Measurements from ENCODE around the gene NCKAP5.
A peak's percentile ranks its signal among the peaks of the same experiment; 100 is the strongest.

The NCKAP5 gene

GRCh38 chr2:133426791-133427190, 141.5 kb downstream of the NCKAP5 start:
- ChIA-PET POLR2A (no interaction called here), CTCF (no interaction called here)
- DNase-seq (ENCODE audit: extremely low spot score) = no peak
- TF ChIP-seq TARDBP (IDR thresholded peaks at IDR 0.05) = no peak
- no peak for TF ChIP-seq CTBP1 (IDR thresholded peaks at IDR 0.05; ENCODE audit: borderline replicate concordance)
- TF ChIP-seq L3MBTL2 (conservative IDR thresholded peaks at IDR 0.05) = no peak
- TF ChIP-seq FOXK2 (IDR thresholded peaks at IDR 0.05) = no peak
- TF ChIP-seq NFRKB (IDR thresholded peaks at IDR 0.05) = no peak
- no peak for TF ChIP-seq SP1 (IDR thresholded peaks at IDR 0.05)
- TF ChIP-seq ARNT (IDR thresholded peaks at IDR 0.05) = no peak
- TF ChIP-seq PKNOX1 (IDR thresholded peaks at IDR 0.05) = no peak
- TF ChIP-seq ZNF384 (IDR thresholded peaks at IDR 0.05) = no peak
- no peak for TF ChIP-seq FOXM1 (IDR thresholded peaks at IDR 0.05; ENCODE audit: borderline replicate concordance)
- TF ChIP-seq HDGF (IDR thresholded peaks at IDR 0.05; ENCODE audit: borderline replicate concordance) = no peak
- no peak for TF ChIP-seq LEF1 (IDR thresholded peaks at IDR 0.05; ENCODE audit: borderline replicate concordance)
- TF ChIP-seq FOXA1 (IDR thresholded peaks at IDR 0.05) = no peak
- TF ChIP-seq ELF4 (IDR thresholded peaks at IDR 0.05) = no peak

- no peak for TF ChIP-seq NFRKB (IDR thresholded peaks at IDR 0.05)
- TF ChIP-seq ARNT (IDR thresholded peaks at IDR 0.05) = no peak
- no peak for TF ChIP-seq FOXK2 (IDR thresholded peaks at IDR 0.05)
- TF ChIP-seq FOXM1 (IDR thresholded peaks at IDR 0.05; ENCODE audit: borderline replicate concordance) = no peak
- no peak for TF ChIP-seq TARDBP (IDR thresholded peaks at IDR 0.05)
- TF ChIP-seq L3MBTL2 (conservative IDR thresholded peaks at IDR 0.05) = no peak
- no peak for TF ChIP-seq CTBP1 (IDR thresholded peaks at IDR 0.05; ENCODE audit: borderline replicate concordance)
- TF ChIP-seq SP1 (IDR thresholded peaks at IDR 0.05) = no peak
- TF ChIP-seq FOXA1 (IDR thresholded peaks at IDR 0.05) = no peak
- no peak for TF ChIP-seq ZNF384 (IDR thresholded peaks at IDR 0.05)
- no peak for TF ChIP-seq HDGF (IDR thresholded peaks at IDR 0.05; ENCODE audit: borderline replicate concordance)
- no peak for TF ChIP-seq ELF4 (IDR thresholded peaks at IDR 0.05)
- TF ChIP-seq SUZ12 (IDR thresholded peaks at IDR 0.05) = no peak
- no peak for TF ChIP-seq LEF1 (IDR thresholded peaks at IDR 0.05; ENCODE audit: borderline replicate concordance)
- TF ChIP-seq PKNOX1 (IDR thresholded peaks at IDR 0.05) = no peak
- TF ChIP-seq BHLHE40 (IDR thresholded peaks at IDR 0.05; ENCODE audit: borderline replicate concordance) = no peak
- ChIA-PET CTCF (no interaction called here), POLR2A (no interaction called here)
- no peak for DNase-seq (ENCODE audit: extremely low spot score)
Measured at GRCh38 chr2:133425612-133426011, 142.7 kb downstream of the NCKAP5 start.

GRCh38 chr2:133424876-133425275, 143.4 kb downstream of the NCKAP5 start:
- ChIA-PET POLR2A (no interaction called here), CTCF (no interaction called here)
- TF ChIP-seq FOXK2 (IDR thresholded peaks at IDR 0.05) = no peak
- TF ChIP-seq FOXM1 (IDR thresholded peaks at IDR 0.05; ENCODE audit: borderline replicate concordance) = no peak
- TF ChIP-seq CTBP1 (IDR thresholded peaks at IDR 0.05; ENCODE audit: borderline replicate concordance) = no peak
- no peak for TF ChIP-seq SP1 (IDR thresholded peaks at IDR 0.05)
- no peak for TF ChIP-seq ZNF384 (IDR thresholded peaks at IDR 0.05)
- no peak for TF ChIP-seq LEF1 (IDR thresholded peaks at IDR 0.05; ENCODE audit: borderline replicate concordance)
- TF ChIP-seq NFRKB (IDR thresholded peaks at IDR 0.05) = no peak
- no peak for TF ChIP-seq FOXA1 (IDR thresholded peaks at IDR 0.05)
- no peak for TF ChIP-seq BHLHE40 (IDR thresholded peaks at IDR 0.05; ENCODE audit: borderline replicate concordance)
- TF ChIP-seq ELF4 (IDR thresholded peaks at IDR 0.05) = no peak
- TF ChIP-seq L3MBTL2 (conservative IDR thresholded peaks at IDR 0.05) = no peak
- no peak for TF ChIP-seq HDGF (IDR thresholded peaks at IDR 0.05; ENCODE audit: borderline replicate concordance)
- TF ChIP-seq PKNOX1 (IDR thresholded peaks at IDR 0.05) = no peak
- TF ChIP-seq TARDBP (IDR thresholded peaks at IDR 0.05) = no peak
- no peak for TF ChIP-seq ARNT (IDR thresholded peaks at IDR 0.05)
- no peak for TF ChIP-seq SUZ12 (IDR thresholded peaks at IDR 0.05)
- DNase-seq (ENCODE audit: extremely low spot score) = no peak

GRCh38 chr2:133422931-133423351, 145.3 kb downstream of the NCKAP5 start:
- ChIA-PET POLR2A (no interaction called here), CTCF (interaction anchor here (0.9 to 3.0 kb wide), 2 partner anchors 11 to 12 kb away, joined by 3 to 14 read pairs; no protein-coding TSS in a partner anchor)
- DNase-seq (ENCODE audit: extremely low spot score) = no peak
- no peak for TF ChIP-seq NFRKB (IDR thresholded peaks at IDR 0.05)
- TF ChIP-seq HDGF (IDR thresholded peaks at IDR 0.05; ENCODE audit: borderline replicate concordance) = no peak

GRCh38 chr2:133421516-133422324, 146.5 kb downstream of the NCKAP5 start:
- DNase-seq (ENCODE audit: extremely low spot score) = peak; percentile 10
- ChIA-PET POLR2A (interaction anchor here (0.9 kb wide), 1 partner anchor 9 kb away, joined by 3 read pairs; no protein-coding TSS in a partner anchor), CTCF (interaction anchor here (0.7 to 3.0 kb wide), 3 partner anchors 10 to 90 kb away, joined by 3 to 14 read pairs (median 5); no protein-coding TSS in a partner anchor)
- no peak for TF ChIP-seq ZNF384 (IDR thresholded peaks at IDR 0.05)
- no peak for TF ChIP-seq LEF1 (IDR thresholded peaks at IDR 0.05; ENCODE audit: borderline replicate concordance)

GRCh38 chr2:133420788-133421187, 147.5 kb downstream of the NCKAP5 start:
- ChIA-PET CTCF (interaction anchor here (3.0 kb wide), 1 partner anchor 9 kb away, joined by 14 read pairs; no protein-coding TSS in a partner anchor), POLR2A (no interaction called here)
- DNase-seq (ENCODE audit: extremely low spot score) = no peak
- TF ChIP-seq PKNOX1 (IDR thresholded peaks at IDR 0.05) = no peak
- no peak for TF ChIP-seq FOXA1 (IDR thresholded peaks at IDR 0.05)

Data from HEK293T (cell line).